Medulla oblongata (tissue), 1 donor: Measurements from ENCODE around the gene TBC1D8.
"Not testable (repeated sequence)": the region's sequence is repeated elsewhere in the genome, so short reads cannot be mapped to it uniquely, and the experiment has no call there.

Source experiments
- DNase-seq: peaks from one replicate; pipeline ENCODE4 v3.0.0-alpha.2; 2015; ENCODE audit errors: extremely low spot score

TBC1D8 gene

GRCh38 chr2:101151146-101151858, at the start of gene TBC1D8:
TSS of gene TBC1D8 (minus strand) at chr2:101151382. CDS start at chr2:101151253, 129 bp downstream.
- DNase-seq: peak; percentile 85

- DNase-seq: no peak
These were observed 49.5 kb upstream of the TBC1D8 start for GRCh38 chr2:101200676-101201075.

DNA sequence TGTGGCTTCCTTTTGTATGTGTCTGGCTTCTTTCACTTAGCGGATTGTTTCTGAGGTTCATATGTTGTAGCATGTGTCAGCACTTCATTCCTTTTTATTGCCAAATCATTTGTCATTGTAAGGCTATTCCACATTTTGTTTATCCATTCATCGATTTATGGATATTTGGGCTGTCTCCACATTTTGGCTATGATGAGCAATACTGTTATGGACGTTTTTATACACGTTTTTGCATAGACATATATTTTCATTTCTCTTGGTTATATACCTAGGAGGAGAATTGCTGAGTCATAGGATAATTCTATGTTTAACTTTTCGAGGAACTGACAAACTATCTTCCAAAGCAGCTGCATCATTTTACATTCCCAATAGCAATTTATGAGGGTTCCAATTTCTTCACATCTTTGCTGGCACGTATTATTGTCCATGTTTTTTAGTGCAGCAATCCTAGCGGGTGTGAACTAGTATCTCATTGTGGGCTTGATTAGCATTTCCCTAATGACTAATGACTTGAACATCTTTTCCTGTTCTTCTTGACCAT, 48.1 kb upstream of the TBC1D8 start:
- DNase-seq: no peak

GRCh38 chr2:101197814-101198213, 46.6 kb upstream of the TBC1D8 start:
- no peak for DNase-seq

DNA sequence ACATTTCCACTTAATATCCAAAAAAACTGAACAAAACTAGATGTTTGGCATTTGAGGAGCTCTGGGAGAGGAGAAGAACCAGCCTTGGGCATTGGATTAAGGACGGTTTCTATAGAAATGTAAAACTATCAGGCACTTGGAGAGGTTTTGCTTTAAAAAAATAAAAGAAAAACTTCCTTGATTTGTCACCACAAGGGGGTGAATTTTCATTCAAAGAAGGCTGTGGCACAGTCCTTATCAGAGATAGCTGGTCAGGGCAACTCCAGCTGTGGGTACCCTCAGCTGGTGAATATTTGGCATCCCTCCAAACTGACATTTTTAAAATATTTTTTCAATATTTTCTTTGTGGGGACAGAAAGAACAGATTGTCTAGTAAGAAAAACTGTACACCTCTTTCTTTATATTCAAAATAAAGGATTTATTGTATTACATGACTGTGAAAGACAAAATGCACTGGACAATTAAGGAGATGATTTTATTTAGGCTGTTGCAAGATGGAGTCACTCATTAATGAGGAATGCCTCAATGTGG, 46.1 kb upstream of the TBC1D8 start:
- no peak for DNase-seq

- no peak for DNase-seq
These were observed 44.9 kb upstream of the TBC1D8 start for GRCh38 chr2:101195871-101196661.

- no peak for DNase-seq
These were observed 41.9 kb upstream of the TBC1D8 start for GRCh38 chr2:101193033-101193626.

DNA sequence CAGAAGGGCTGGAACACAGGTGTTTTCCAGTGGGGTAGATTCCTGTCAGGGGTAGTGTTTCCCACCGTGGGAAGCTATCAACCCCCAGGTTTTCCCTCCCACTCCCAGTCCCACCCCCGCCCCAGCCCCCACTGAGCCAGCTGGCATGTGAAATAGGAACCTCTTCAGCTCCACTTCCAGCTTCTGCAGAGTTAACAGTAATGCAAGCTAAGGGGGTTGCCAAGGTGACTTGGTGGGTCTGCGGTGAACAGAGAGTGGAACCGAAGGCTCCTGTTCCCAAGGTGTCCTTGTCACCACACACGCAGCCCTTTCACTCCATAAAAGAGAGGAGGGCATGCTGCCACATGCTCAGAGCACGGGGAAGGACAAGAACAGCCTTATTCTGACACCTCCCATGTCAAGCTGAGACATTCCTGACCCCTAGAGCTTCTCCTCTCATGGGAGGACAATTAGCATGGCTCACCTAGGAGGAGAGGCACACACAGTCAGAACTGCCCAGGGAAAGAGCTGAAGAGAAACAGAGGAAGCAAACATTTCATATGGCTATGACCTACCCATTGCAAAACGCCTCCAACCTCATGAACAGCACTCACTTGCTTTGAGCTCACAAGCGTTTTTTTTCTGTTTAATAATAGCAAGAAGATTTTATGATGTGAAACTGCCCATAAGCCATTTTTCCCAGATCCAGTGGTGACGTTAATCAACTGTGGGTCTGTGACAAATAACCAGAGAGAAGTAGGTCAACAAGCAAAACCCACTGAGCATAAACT, 39.8 kb upstream of the TBC1D8 start:
- peak; percentile 20 for DNase-seq

DNA sequence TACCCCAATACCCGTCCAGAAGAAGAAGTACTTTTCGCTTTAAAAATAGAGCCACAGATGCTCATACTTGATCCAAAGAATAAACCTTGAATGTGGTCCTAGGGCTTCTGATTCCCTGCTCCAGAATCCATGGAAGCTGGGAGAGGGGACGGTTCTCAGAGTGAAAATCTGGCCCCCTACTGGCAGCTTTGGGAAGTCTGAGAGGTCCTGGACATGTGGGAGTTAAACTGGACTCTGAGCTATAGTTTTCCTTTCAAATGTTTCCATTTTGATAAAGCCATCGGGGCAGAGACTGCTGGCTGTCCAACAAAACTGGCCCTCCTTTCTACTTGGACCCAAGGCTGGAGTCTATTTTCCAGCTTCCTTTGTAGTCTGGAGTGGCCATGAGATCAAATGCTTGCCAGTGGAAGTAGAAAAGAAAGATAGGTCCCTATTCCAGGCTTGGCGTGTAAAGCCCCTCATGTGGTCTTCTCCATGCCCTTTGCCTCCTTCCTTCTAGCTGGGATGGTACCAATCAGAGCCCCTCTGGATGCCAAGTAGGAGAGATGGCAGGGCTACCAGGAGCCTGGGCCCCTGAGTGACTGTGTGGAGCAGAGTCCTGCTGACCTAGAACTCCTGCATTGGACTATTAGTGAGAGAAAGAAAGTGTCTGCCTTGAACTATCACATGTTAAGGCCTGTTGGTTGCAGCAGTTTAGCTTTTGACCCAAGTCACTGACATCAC, 37.7 kb upstream of the TBC1D8 start:
- no peak for DNase-seq

- no peak for DNase-seq
These were observed 35.9 kb upstream of the TBC1D8 start for GRCh38 chr2:101187131-101187530.

- DNase-seq: no peak
These were observed 34.5 kb upstream of the TBC1D8 start for GRCh38 chr2:101185656-101186055.

DNA sequence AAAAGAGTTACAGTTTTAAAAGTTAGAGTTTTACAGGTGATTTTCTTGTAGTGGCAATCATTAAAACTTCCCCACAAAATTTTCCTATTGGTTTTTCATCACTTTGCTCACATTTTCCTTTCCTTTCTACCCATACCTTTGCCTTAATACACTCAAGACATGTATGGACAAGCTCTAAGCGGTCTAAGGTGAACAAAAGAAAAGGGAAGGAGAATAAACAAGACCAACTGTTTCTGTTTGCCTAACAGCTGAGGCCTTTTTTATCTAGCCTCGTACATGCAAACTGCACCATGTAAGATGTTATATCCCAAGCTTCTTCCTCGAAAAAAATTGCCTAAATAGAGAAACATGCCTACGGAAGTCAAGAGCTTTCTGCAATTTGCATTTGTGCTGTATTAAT, 33.9 kb upstream of the TBC1D8 start:
- no peak for DNase-seq

DNA sequence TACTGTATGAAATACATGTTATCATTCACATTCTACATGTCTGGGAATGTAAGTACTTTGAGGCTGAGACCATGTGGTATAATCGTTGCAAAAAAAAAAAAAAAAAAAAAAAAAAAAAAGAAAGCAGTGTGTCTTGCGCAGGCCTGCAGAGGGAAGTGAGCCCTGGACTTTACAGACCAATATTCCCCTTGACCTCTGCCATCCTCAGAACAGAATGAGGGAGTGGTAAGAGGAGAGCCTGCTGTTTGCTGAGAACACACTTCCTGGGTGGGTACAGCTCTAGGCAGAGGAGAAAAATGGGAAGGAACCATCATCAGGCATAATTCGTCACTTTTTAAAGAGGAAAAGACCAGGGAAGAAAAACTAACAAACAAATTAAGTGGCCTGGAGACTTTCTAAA, 28.8 kb upstream of the TBC1D8 start:
- DNase-seq: peak; percentile 34

DNA sequence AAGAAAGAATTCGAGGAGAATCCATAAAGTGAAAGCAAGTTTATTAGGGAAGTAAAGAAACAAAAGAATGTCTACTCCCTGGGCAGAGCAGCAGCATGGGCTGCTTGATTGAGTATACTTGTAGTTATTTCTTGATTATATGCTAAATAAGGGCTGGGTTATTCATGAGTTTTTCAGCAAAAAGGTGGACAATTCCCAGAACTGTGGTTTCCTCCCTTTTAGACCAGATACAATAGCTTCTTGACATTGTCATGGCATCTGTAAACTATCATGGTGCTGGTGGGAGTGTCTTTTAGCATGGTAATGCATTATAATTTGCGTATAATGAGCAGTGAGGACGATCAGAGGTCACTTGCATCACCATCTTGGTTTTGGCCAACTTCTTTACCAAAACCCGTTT, 25.6 kb upstream of the TBC1D8 start:
- no peak for DNase-seq

GRCh38 chr2:101175991-101176390, 24.8 kb upstream of the TBC1D8 start:
- no peak for DNase-seq

DNA sequence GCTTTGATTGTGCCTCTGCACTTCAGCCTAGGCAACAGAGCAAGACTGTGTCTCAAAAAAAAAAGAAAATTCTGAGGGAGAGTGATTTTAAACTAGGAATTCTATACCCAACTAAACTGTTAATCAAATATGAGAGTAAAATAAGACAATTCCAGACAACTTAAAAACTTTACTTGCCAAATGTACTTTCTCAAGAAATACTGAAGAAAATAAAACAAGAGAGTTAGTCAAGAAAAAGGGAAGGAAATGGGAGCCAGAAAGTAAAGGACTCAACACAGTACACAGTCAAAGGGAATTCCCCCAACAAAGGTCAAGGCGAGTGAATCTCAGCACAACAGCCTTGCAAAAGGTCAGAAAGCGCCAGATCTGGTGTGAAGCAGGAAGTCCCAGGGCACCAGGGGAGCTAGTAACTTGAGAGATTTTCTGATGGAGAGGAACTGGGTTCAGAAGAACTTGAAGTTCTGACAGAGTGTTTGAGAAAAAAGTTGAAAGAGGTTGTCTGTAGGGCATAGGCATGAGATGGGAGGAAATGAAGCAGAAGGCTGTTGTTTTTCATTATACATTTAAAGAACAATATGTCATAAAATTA, 22.6 kb upstream of the TBC1D8 start:
- no peak for DNase-seq

- DNase-seq: not testable (repeated sequence)
These were observed 18.6 kb upstream of the TBC1D8 start for GRCh38 chr2:101169822-101170221.

DNA sequence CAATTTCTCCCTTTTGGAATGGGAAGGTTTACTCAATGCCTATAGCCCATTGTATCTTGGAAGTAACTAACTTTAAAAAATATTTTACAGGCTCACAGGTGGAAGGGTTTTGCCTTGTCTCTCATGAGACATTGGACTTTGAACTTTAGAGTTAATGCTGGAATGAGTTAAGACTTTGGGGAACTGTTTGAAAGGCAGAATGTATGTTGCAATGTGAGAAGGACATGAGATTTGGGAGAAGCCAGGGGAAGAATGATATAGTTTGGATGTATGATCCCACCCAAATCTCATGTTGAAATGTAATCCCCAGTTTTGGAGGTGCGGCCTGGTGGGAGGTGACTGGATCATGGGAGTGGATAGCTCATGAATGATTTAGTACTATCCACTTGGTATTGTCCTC, 17.5 kb upstream of the TBC1D8 start:
- no peak for DNase-seq

DNA sequence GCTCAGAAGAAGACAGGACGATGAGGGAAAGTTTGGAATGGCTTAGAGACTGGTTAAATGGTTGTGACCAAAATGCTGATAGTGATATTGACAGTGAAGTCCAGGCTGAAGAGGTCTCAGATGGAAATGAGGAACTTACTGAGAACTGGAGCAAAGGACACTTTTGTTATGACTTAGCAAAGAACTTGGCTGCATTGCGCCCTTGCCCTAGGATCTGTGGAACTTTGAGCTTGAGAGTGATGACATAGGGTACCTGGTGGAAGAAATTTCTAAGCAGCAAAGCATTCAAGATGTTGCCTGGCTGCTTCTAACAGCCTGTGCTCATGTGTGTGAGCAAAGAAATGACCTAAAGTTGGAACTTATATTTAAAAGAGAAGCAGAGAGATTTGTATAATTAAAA, 16.4 kb upstream of the TBC1D8 start:
- DNase-seq: peak; percentile 60

DNA sequence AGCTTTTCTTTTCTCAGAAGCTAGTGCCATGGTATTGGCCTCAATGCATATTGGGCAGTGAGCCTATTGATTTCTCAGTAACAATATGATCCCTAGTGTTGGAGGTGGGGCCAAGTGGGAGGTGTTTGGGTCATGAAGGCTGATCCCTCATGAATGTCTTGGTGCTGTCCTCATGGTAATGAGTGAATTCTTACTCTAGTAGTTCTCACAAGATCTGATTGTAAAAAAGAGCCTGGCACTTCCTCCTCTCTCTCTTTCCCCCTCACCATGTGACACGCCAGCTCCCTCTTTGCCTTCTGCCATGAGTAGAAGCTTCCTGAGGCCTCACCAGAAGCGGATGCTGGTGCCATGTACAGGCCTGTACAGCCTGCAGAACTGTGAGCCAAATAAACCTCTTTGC, 12.8 kb upstream of the TBC1D8 start:
- no peak for DNase-seq
